Body of pancreas (tissue), 4 donors: ENCODE data around the gene EHMT1.

Source experiments
- POLR2A ChIP-seq, 3 donors: fragments of 450-650 bp; IDR thresholded peaks; one replicate each; pipeline ENCODE4 v1.6.1; 2016; ENCODE audit warnings: antibody characterized with exemption in 3 of 3, mild to moderate bottlenecking in 2 of 3
- TF ChIP-seq, protein P1 (sequence below), 7 experiments: fragments of 450-650 bp in 4 of 7; fragments of 200-600 bp in 3 of 7; sonication (generic) in 3 of 7; IDR thresholded peaks; one replicate each; pipeline ENCODE4 v1.5.1; 2016 to 2019; ENCODE audit warnings: antibody characterized with exemption in 7 of 7

DNA sequence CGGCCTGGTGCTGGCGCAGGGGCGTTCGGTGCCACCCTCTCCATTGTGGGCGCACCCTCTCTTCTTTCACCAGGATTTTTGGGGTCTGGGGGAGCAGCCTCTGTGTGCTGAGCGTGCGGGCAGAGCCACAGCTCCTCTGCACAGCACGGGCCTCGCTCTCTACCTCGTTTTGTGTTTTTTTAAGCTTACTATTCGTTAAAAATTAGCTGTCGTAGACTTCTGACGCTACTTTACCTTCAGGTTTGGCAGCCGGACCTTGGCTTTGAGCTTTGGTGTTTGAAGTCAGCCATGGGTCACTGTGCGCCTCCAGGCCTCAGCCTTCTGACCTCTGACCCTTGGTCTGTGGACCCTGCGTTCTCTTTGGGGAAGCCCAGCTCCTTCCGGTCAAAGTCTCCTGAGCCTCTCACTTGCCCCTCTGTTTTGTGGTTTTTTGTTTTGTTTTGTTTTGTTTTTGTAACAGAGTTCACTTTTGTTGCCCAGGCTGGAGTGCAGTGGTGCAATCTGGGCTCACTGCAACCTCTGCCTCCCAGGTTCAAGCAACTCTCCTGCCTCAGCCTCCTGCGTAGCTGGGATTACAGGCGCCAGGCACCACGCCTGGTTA lies 170.6 kb downstream of the EHMT1 start:
- TF ChIP-seq, protein P1, sequence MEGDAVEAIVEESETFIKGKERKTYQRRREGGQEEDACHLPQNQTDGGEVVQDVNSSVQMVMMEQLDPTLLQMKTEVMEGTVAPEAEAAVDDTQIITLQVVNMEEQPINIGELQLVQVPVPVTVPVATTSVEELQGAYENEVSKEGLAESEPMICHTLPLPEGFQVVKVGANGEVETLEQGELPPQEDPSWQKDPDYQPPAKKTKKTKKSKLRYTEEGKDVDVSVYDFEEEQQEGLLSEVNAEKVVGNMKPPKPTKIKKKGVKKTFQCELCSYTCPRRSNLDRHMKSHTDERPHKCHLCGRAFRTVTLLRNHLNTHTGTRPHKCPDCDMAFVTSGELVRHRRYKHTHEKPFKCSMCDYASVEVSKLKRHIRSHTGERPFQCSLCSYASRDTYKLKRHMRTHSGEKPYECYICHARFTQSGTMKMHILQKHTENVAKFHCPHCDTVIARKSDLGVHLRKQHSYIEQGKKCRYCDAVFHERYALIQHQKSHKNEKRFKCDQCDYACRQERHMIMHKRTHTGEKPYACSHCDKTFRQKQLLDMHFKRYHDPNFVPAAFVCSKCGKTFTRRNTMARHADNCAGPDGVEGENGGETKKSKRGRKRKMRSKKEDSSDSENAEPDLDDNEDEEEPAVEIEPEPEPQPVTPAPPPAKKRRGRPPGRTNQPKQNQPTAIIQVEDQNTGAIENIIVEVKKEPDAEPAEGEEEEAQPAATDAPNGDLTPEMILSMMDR (IDR thresholded peaks at IDR 0.05) = no peak
- TF ChIP-seq POLR2A (IDR thresholded peaks at IDR 0.05) = no peak
